OCI-LY7 (cell line): ENCODE data around the gene SRSF9. TPM values are rescaled to one million over a fixed set of nuclear protein-coding genes. Genes with fewer than 3 reads are reported as not detected.

Source experiments
- BruUV-seq: library from RNA; stranded (reverse); fragments of 400-500 nt; replicated peaks from 2 replicates; lab custom pipeline; 2021; lab: Mats Ljungman, UMichigan
- CTCF ChIA-PET: fragments of 300-600 bp; sonication (Branson Sonifier 250); formaldehyde crosslinking; loops from one replicate; lab custom pipeline; 2022; ENCODE audit warnings: antibody characterized with exemption; ENCODE audit not compliant: unreplicated experiment; lab: Charles Lee
- POLR2A ChIA-PET: fragments of 300-600 bp; sonication (Branson Sonifier 250); formaldehyde crosslinking; loops from one replicate; lab custom pipeline; 2022; ENCODE audit warnings: antibody characterized with exemption; lab: Charles Lee
- DNase-seq: peaks from one replicate; pipeline ENCODE4 v3.0.0-alpha.2; 2015; ENCODE audit warnings: low spot score
- H2AFZ ChIP-seq: fragments of 200-600 bp; sonication (generic), shearing (Covaris generic); 2 replicates; pipeline ENCODE4 v1.6.1; 2014; ENCODE audit warnings: mild to moderate bottlenecking, antibody characterized with exemption, low read length, moderate library complexity
- H3K27ac ChIP-seq: fragments of 200-600 bp; sonication (generic); 2 replicates; pipeline ENCODE4 v1.5.1; 2014; ENCODE audit warnings: mixed run types, low read depth, mild to moderate bottlenecking, moderate library complexity, low read length, inconsistent platforms; ENCODE audit not compliant: poor library complexity, severe bottlenecking
- H3K36me3 ChIP-seq: fragments of 200-600 bp; sonication (generic); 2 replicates; pipeline ENCODE4 v1.6.1; 2014; ENCODE audit warnings: mild to moderate bottlenecking, antibody characterized with exemption, low read length, moderate library complexity, mixed read lengths; ENCODE audit not compliant: insufficient read depth
- H3K4me1 ChIP-seq: fragments of 200-600 bp; sonication (generic); 2 replicates; pipeline ENCODE4 v1.5.1; 2014; ENCODE audit warnings: mild to moderate bottlenecking, low read length; ENCODE audit not compliant: insufficient read depth, poor library complexity, severe bottlenecking
- H3K4me2 ChIP-seq: fragments of 200-600 bp; sonication (generic); 2 replicates; pipeline ENCODE4 v1.6.1; 2014; ENCODE audit warnings: mild to moderate bottlenecking, low read length
- H3K4me3 ChIP-seq: fragments of 200-600 bp; sonication (generic); 2 replicates; pipeline ENCODE4 v1.5.1; 2014; ENCODE audit warnings: mild to moderate bottlenecking, low read depth, low read length; ENCODE audit not compliant: poor library complexity, severe bottlenecking
- H3K79me2 ChIP-seq: fragments of 200-600 bp; sonication (generic); 2 replicates; pipeline ENCODE4 v1.6.1; 2016; ENCODE audit warnings: low read depth, mild to moderate bottlenecking, low read length, moderate library complexity, mixed read lengths; ENCODE audit not compliant: insufficient read depth
- H3K9me2 ChIP-seq: fragments of 200-600 bp; sonication (generic); 2 replicates; pipeline ENCODE4 v1.6.1; 2016; ENCODE audit warnings: mild to moderate bottlenecking, low read length, mixed read lengths; ENCODE audit not compliant: insufficient read depth
- H3K9me3 ChIP-seq: fragments of 200-600 bp; sonication (generic); 2 replicates; pipeline ENCODE4 v1.6.1; 2014; ENCODE audit warnings: mild to moderate bottlenecking, mixed run types, low read length, mixed read lengths
- H4K20me1 ChIP-seq: fragments of 200-600 bp; sonication (generic); 2 replicates; pipeline ENCODE4 v1.6.1; 2014; ENCODE audit warnings: mild to moderate bottlenecking, antibody characterized with exemption, low read length, moderate library complexity, mixed read lengths; ENCODE audit not compliant: insufficient read depth
- CTCF ChIP-seq: fragments of 200-600 bp; sonication (generic); conservative IDR thresholded peaks from 2 replicates; pipeline ENCODE4 v1.5.1; 2014; ENCODE audit warnings: mild to moderate bottlenecking, antibody characterized with exemption, low read length, moderate library complexity, mixed read lengths
- EZH2phosphoT487 ChIP-seq: fragments of 200-600 bp; sonication (generic); IDR thresholded peaks from 2 replicates; pipeline ENCODE4 v1.6.1; 2018; ENCODE audit warnings: low read depth, borderline replicate concordance, mild to moderate bottlenecking, mixed run types, antibody characterized with exemption, low read length, moderate library complexity, mixed read lengths
- intact Hi-C: fragments of 100-400 bp; cut with micrococcal nuclease; formaldehyde crosslinking; loops from one replicate; pipeline ENCODE4 v1.10.0; 2022; ENCODE audit not compliant: unreplicated experiment
- total RNA-seq, 2 experiments: library from RNA; depleted of rRNA in 1 of 2; stranded (reverse); fragments of >200 nt in 1 of 2; shearing (Covaris generic) in 1 of 2; gene quantifications; 2 replicates each; pipeline ENCODE4 v1.2.3, GENCODE V29; 2014 to 2022

The SRSF9 gene
- total RNA-seq, 2 experiments from 2014 or later = 203 to 295 TPM

- H3K9me2 ChIP-seq = no peaks in the 10 kb centered on the region
- peak overlapping the region; percentile 98 for H3K4me2 ChIP-seq
- H3K79me2 ChIP-seq = peaks cover 37% of the 10 kb centered on the region
- no peak for TF ChIP-seq CTCF
- TF ChIP-seq EZH2phosphoT487 = no peak
- no peak for DNase-seq
- BruUV-seq = no TSS peak
- H3K27ac ChIP-seq = no peak overlapping the region
- H3K36me3 ChIP-seq = peaks cover 48% of the 10 kb centered on the region
- H4K20me1 ChIP-seq = peaks cover 11% of the 10 kb centered on the region
- no peaks in the 10 kb centered on the region for H3K9me3 ChIP-seq
- peak overlapping the region; percentile 79 for H3K4me3 ChIP-seq
- intact Hi-C loops = loop anchor here (2.0 kb wide), 1 partner anchor 59 kb away; the partner anchor contains the start of gene COX6A1
- POLR2A ChIA-PET = interaction anchor here (0.5 to 1.1 kb wide), 4 partner anchors 14 to 734 kb away, joined by 3 to 4 read pairs (median 3); no protein-coding TSS in a partner anchor
- no peak overlapping the region for H2AFZ ChIP-seq
- H3K4me1 ChIP-seq = peaks cover 23% of the 10 kb centered on the region
- CTCF ChIA-PET = no interaction called here
These were observed 28.1 kb upstream of the SRSF9 start for GRCh38 chr12:120497524-120498150.

GRCh38 chr12:120496413-120497340 lies 27.1 kb upstream of the SRSF9 start:
- DNase-seq = peak; percentile 76
- peak overlapping the region; percentile 98 for H3K4me2 ChIP-seq
- H3K79me2 ChIP-seq = peaks cover 37% of the 10 kb centered on the region
- H3K9me2 ChIP-seq = no peaks in the 10 kb centered on the region
- no peaks in the 10 kb centered on the region for H3K9me3 ChIP-seq
- intact Hi-C loops = loop anchor here (1.0 to 2.0 kb wide), 2 partner anchors 27 to 58 kb away; partner anchors contain the start of genes COX6A1 and SRSF9
- peaks cover 11% of the 10 kb centered on the region for H4K20me1 ChIP-seq
- peaks cover 43% of the 10 kb centered on the region for H3K36me3 ChIP-seq
- peak overlapping the region; percentile 71 for H3K27ac ChIP-seq
- BruUV-seq = no TSS peak
- peak; percentile 65 for TF ChIP-seq CTCF
- no peak for TF ChIP-seq EZH2phosphoT487
- ChIA-PET POLR2A (interaction anchor here (0.5 to 1.9 kb wide), 10 partner anchors 10 to 735 kb away, joined by 3 to 8 read pairs (median 4); partner anchors contain the start of gene POP5), CTCF (no interaction called here)
- H3K4me1 ChIP-seq = peaks cover 23% of the 10 kb centered on the region
- H3K4me3 ChIP-seq = peak overlapping the region; percentile 79
- no peak overlapping the region for H2AFZ ChIP-seq
